ENCODE measurements around the gene PBX1. TPM values are rescaled to one million over a fixed set of nuclear protein-coding genes. Genes with fewer than 3 reads are reported as not detected.

PBX1 gene
- total RNA-seq, 3 donors from 2014 or later (not counting 1 experiment from before 2014, with no cell fraction given) = 0.54 to 3.5 (median 1.4) TPM

- Histone ChIP-seq H3K27me3 (ENCODE audit: control insufficient read depth, insufficient read depth, low read length) (peaks cover 10% of the 10 kb centered on the region), H3K4me1 (ENCODE audit: control insufficient read depth, insufficient read depth, low read length) (no peaks in the 10 kb centered on the region), H3K27ac (ENCODE audit: low read length) (no peak overlapping the region), H3K36me3 (ENCODE audit: control insufficient read depth, insufficient read depth, low read length) (no peaks in the 10 kb centered on the region), H3K9me3 (ENCODE audit: control insufficient read depth, insufficient read depth, low read length) (no peaks in the 10 kb centered on the region), H3K4me3 (ENCODE audit: low read length) (no peak overlapping the region)
- peaks cover 6 to 11% of the 10 kb centered on the region in 2 donors for H3K4me1 Mint-ChIP-seq
- peaks cover 50 to 84% of the 10 kb centered on the region in 2 donors for H3K27me3 Mint-ChIP-seq (ENCODE audit: low read depth in 2 of 2)
- no peaks in the 10 kb centered on the region for H3K36me3 Mint-ChIP-seq
- DNase-seq (no peak), ATAC-seq (no peak)
- intact Hi-C loops (cut with micrococcal nuclease) = no loop called here
- WGBS (ENCODE audit: insufficient coverage) = 96% methylated on average over 1 of the region's 3 CpGs
- TF ChIP-seq CTCF (IDR thresholded peaks at IDR 0.05) = no peak
- H3K9me3 Mint-ChIP-seq = no peaks in the 10 kb centered on the region
- no peak overlapping the region for H3K27ac Mint-ChIP-seq
- no peak overlapping the region for H3K4me3 Mint-ChIP-seq
Measured at GRCh38 chr1:164767752-164768402, 208.9 kb downstream of the PBX1 start.

- intact Hi-C loops (cut with micrococcal nuclease) = no loop called here
- Histone ChIP-seq H3K27me3 (ENCODE audit: control insufficient read depth, insufficient read depth, low read length) (peaks cover 8% of the 10 kb centered on the region), H3K4me3 (ENCODE audit: low read length) (no peak overlapping the region), H3K27ac (ENCODE audit: low read length) (no peak overlapping the region), H3K4me1 (ENCODE audit: control insufficient read depth, insufficient read depth, low read length) (no peaks in the 10 kb centered on the region), H3K9me3 (ENCODE audit: control insufficient read depth, insufficient read depth, low read length) (no peaks in the 10 kb centered on the region), H3K36me3 (ENCODE audit: control insufficient read depth, insufficient read depth, low read length) (no peaks in the 10 kb centered on the region)
- TF ChIP-seq CTCF (IDR thresholded peaks at IDR 0.05) = no peak
- H3K9me3 Mint-ChIP-seq = no peaks in the 10 kb centered on the region
- no peaks in the 10 kb centered on the region for H3K36me3 Mint-ChIP-seq
- no peak overlapping the region for H3K4me3 Mint-ChIP-seq
- DNase-seq (no peak), ATAC-seq (no peak)
- WGBS (ENCODE audit: insufficient coverage) = 86% methylated on average over 5 of the region's 5 CpGs
- peaks cover 11 to 19% of the 10 kb centered on the region in 2 donors for H3K4me1 Mint-ChIP-seq
- peaks cover 54 to 85% of the 10 kb centered on the region in 2 donors for H3K27me3 Mint-ChIP-seq (ENCODE audit: low read depth in 2 of 2)
- H3K27ac Mint-ChIP-seq = no peak overlapping the region
Measured at GRCh38 chr1:164768619-164769018, 209.6 kb downstream of the PBX1 start.

GRCh38 chr1:164769486-164770130 is 210.6 kb downstream of the PBX1 start:
- no peaks in the 10 kb centered on the region for H3K9me3 ChIP-seq (ENCODE audit: control insufficient read depth, insufficient read depth, low read length)
- H3K27me3 ChIP-seq (ENCODE audit: control insufficient read depth, insufficient read depth, low read length) = peaks cover 8% of the 10 kb centered on the region
- H3K4me3 Mint-ChIP-seq = no peak overlapping the region
- no peak overlapping the region for H3K27ac ChIP-seq (ENCODE audit: low read length)
- H3K36me3 ChIP-seq (ENCODE audit: control insufficient read depth, insufficient read depth, low read length) = no peaks in the 10 kb centered on the region
- H3K27ac Mint-ChIP-seq = no peak overlapping the region
- peaks cover 54 to 85% of the 10 kb centered on the region in 2 donors for H3K27me3 Mint-ChIP-seq (ENCODE audit: low read depth in 2 of 2)
- peaks cover 5% of the 10 kb centered on the region for H3K4me1 ChIP-seq (ENCODE audit: control insufficient read depth, insufficient read depth, low read length)
- ATAC-seq (no peak), DNase-seq (no peak)
- TF ChIP-seq CTCF (IDR thresholded peaks at IDR 0.05) = no peak
- no peaks in the 10 kb centered on the region for H3K9me3 Mint-ChIP-seq
- no peak overlapping the region for H3K4me3 ChIP-seq (ENCODE audit: low read length)
- peaks cover 19 to 28% of the 10 kb centered on the region in 2 donors for H3K4me1 Mint-ChIP-seq
- no peaks in the 10 kb centered on the region for H3K36me3 Mint-ChIP-seq
- intact Hi-C loops (cut with micrococcal nuclease) = no loop called here
- WGBS (ENCODE audit: insufficient coverage) = 100% methylated on average over 2 of the region's 2 CpGs
